C4-2B (cell line): ENCODE measurements around the gene SLC43A3.

ENCODE experiments used
- ZFX ChIP-seq: fragments of 450-650 bp; IDR thresholded peaks from 2 replicates; pipeline ENCODE4 v1.6.1; 2017
- TF ChIP-seq, protein P1 (sequence below): fragments of 450-650 bp; conservative IDR thresholded peaks from 2 replicates; pipeline ENCODE4 v1.5.1; 2017; ENCODE audit warnings: mild to moderate bottlenecking

DNA sequence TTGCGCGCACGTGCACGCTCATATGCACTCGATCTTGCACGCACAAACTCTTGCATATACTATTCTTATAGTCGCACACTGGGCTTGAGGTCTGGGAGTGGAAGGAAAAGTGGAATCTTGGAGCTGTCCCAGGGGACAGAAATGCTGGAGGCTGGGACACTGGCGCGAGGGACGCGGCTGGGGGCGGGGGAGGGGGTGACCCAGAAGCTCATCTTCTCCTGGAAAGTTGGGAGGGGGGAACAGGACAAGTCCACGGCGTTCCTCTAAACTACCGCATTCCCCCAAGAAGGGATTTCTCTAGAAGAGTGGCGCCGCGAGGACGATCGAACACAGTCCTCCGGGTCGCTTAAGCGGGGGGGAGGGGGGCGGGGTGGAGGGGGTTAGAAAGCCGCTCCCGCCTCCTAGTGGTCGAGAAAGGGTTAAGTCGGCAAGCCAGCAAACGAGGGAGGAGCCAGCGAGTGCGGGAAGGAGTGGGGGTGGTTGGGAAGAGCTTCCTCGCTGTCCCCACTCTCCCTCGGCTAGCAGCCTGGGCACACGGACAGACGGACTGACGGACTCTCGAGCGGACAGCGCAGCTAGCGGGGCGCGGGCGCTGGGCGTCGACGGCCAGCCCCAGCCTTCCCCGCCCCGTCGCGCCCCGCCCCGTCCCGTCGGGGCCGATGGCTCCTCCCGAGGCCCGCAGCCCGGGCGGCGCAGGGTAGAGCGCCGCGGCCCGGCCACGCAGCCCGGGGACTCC lies 33.3 kb upstream of the SLC43A3 start, which contains the start of gene RTN4RL2:
- TF ChIP-seq, protein P1, sequence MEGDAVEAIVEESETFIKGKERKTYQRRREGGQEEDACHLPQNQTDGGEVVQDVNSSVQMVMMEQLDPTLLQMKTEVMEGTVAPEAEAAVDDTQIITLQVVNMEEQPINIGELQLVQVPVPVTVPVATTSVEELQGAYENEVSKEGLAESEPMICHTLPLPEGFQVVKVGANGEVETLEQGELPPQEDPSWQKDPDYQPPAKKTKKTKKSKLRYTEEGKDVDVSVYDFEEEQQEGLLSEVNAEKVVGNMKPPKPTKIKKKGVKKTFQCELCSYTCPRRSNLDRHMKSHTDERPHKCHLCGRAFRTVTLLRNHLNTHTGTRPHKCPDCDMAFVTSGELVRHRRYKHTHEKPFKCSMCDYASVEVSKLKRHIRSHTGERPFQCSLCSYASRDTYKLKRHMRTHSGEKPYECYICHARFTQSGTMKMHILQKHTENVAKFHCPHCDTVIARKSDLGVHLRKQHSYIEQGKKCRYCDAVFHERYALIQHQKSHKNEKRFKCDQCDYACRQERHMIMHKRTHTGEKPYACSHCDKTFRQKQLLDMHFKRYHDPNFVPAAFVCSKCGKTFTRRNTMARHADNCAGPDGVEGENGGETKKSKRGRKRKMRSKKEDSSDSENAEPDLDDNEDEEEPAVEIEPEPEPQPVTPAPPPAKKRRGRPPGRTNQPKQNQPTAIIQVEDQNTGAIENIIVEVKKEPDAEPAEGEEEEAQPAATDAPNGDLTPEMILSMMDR: no peak; the same call in 1 of the 2 replicates
- TF ChIP-seq ZFX: no peak; the same call in 1 of the 2 replicates
